ENCODE data around the gene PPM1E.
"Not testable (repeated sequence)": the region's sequence is repeated elsewhere in the genome, so short reads cannot be mapped to it uniquely, and the experiment has no call there.

PPM1E gene

DNA sequence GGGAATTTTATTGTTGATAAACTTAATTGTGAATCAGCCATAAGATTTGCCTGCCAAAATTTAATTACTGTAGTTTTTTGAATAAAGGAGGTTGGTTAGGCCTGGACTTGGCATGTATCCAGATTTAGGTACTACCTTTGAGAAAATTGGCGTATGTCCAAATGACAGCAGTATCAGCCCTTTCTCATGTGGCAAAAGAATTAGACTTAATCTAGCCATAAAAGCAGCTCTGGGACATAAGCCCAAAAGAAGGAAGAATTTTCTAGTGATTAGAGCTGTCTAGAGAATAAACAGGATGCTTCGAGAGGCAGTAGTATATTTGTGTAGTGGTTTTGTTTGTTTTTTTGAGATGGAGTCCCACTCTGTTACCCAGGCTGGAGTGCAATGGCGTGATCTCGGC lies 27.7 kb downstream of the PPM1E start:
- H3K9me3 ChIP-seq (ENCODE audit: control insufficient read depth in 1 of 2, low read length in 2 of 2), result no peaks in the 10 kb centered on the region
- H3K4me1 ChIP-seq (ENCODE audit: control insufficient read depth in 1 of 2, insufficient read depth in 2 of 2, low read length in 2 of 2), result no peaks in the 10 kb centered on the region
- no peak overlapping the region for H3K27ac ChIP-seq (ENCODE audit: low read length)
- H3K4me3 ChIP-seq (ENCODE audit: low read depth in 1 of 2, low read length in 2 of 2), result no peak overlapping the region
- no peaks in the 10 kb centered on the region for H3K36me3 ChIP-seq (ENCODE audit: control insufficient read depth in 1 of 2, insufficient read depth in 2 of 2, low read length in 2 of 2)
- no peaks in the 10 kb centered on the region for H3K27me3 ChIP-seq (ENCODE audit: low read depth, low read length)

DNA sequence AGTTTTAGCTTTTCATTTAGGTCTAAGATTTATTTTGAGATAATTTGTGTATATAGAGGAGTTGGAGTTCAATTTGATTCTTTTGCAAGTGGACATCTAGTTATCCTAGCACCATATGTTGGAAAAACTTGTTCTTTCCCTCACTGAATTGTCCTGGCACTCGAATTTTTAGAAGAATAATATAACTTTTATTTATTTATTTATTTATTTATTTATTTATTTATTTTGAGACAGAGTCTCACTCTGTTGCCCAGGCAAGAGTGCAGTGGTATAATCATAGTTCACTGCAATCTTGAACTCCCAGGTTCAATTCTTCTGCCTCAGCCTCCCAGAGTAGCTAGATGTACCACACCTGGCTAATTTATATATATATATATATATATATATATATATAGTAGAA lies 29.4 kb downstream of the PPM1E start:
- H3K4me1 ChIP-seq (ENCODE audit: control insufficient read depth in 1 of 2, insufficient read depth in 2 of 2, low read length in 2 of 2), result no peaks in the 10 kb centered on the region
- no peaks in the 10 kb centered on the region for H3K27me3 ChIP-seq (ENCODE audit: low read depth, low read length)
- no peak overlapping the region for H3K4me3 ChIP-seq (ENCODE audit: low read depth in 1 of 2, low read length in 2 of 2)
- H3K27ac ChIP-seq (ENCODE audit: low read length), result no peak overlapping the region
- H3K36me3 ChIP-seq (ENCODE audit: control insufficient read depth in 1 of 2, insufficient read depth in 2 of 2, low read length in 2 of 2), result no peaks in the 10 kb centered on the region
- H3K9me3 ChIP-seq (ENCODE audit: control insufficient read depth in 1 of 2, low read length in 2 of 2), result no peaks in the 10 kb centered on the region

DNA sequence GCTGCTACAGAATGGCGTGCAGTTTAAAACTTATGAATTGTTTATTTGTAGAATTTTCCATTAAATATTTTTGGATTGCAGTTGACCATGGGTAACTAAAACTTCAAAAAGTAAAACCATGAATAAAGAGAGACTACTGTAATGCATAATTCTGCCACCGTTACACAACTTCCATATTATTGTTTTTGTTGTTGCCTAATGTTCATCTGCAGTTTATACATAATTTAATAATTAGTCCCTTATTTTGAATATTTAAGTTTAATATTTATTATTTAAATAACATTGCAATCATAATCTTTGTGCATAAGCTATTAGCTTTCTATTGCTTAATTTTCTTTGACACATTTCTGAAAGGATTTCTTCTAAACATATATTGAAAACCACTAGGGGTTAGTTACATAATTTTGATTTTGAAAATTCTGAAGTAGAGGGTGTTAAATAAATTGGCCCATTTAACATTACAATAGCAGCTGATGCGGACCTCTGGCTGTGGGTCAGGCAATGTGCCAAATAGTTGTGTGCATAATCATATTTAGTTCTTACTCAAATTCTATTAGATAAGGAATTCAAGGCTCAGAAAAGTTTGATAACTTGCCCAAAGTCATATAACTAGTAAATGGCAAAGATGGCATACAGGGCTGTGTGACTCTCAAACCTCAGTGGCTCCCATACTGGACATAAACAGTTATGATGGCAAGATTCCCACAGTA lies 31.1 kb downstream of the PPM1E start:
- Histone ChIP-seq H3K4me1 (ENCODE audit: control insufficient read depth in 1 of 2, insufficient read depth in 2 of 2, low read length in 2 of 2) (no peaks in the 10 kb centered on the region), H3K4me3 (ENCODE audit: low read depth in 1 of 2, low read length in 2 of 2) (no peak overlapping the region), H3K9me3 (ENCODE audit: control insufficient read depth in 1 of 2, low read length in 2 of 2) (no peaks in the 10 kb centered on the region), H3K36me3 (ENCODE audit: control insufficient read depth in 1 of 2, insufficient read depth in 2 of 2, low read length in 2 of 2) (no peaks in the 10 kb centered on the region), H3K27ac (ENCODE audit: low read length) (no peak overlapping the region), H3K27me3 (ENCODE audit: low read depth, low read length) (no peaks in the 10 kb centered on the region)

DNA sequence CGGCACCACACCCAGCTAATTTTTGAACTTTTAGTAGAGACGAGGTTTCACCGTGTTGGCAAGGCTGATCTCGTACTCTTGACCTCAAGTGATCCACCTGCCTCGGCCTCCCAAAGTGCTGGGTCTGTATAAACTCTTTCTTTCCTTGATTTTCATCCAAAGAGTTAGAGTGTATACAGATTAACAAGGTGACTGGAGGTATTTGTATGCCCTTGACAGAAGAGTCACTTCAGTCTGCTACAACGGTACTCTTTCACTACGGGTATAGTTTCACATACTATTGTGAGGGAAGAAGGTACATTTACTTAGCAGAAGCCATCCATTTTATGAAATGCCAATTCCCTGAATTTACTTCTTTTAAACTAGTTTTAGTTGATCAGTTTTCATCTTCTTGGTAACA lies 32.5 kb downstream of the PPM1E start:
- no peak overlapping the region for H3K4me3 ChIP-seq (ENCODE audit: low read depth in 1 of 2, low read length in 2 of 2)
- no peaks in the 10 kb centered on the region for H3K36me3 ChIP-seq (ENCODE audit: control insufficient read depth in 1 of 2, insufficient read depth in 2 of 2, low read length in 2 of 2)
- no peaks in the 10 kb centered on the region for H3K27me3 ChIP-seq (ENCODE audit: low read depth, low read length)
- no peaks in the 10 kb centered on the region for H3K4me1 ChIP-seq (ENCODE audit: control insufficient read depth in 1 of 2, insufficient read depth in 2 of 2, low read length in 2 of 2)
- H3K9me3 ChIP-seq (ENCODE audit: control insufficient read depth in 1 of 2, low read length in 2 of 2), result no peaks in the 10 kb centered on the region
- H3K27ac ChIP-seq (ENCODE audit: low read length), result no peak overlapping the region

DNA sequence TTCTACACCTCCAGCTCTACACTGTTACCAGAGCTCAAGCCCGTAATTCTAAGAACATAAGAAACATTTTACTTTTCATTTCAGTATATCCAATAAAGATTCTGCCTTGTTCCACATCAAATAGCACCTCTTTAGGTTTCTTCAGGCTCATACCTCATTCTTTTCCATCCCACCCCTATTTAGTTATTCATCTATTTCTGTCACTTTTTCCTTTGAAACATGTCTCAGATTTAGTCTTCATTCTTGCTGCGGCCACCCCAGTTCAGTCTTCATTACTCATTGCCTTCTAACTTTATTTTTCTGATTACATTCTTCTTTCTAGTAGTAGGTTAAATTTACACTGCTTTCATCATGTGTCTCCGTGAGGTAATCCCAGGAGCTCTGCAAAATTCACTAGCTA lies 33.5 kb downstream of the PPM1E start:
- Histone ChIP-seq H3K9me3 (ENCODE audit: control insufficient read depth in 1 of 2, low read length in 2 of 2) (no peaks in the 10 kb centered on the region), H3K27me3 (ENCODE audit: low read depth, low read length) (no peaks in the 10 kb centered on the region), H3K4me3 (ENCODE audit: low read depth in 1 of 2, low read length in 2 of 2) (no peak overlapping the region), H3K36me3 (ENCODE audit: control insufficient read depth in 1 of 2, insufficient read depth in 2 of 2, low read length in 2 of 2) (no peaks in the 10 kb centered on the region), H3K4me1 (ENCODE audit: control insufficient read depth in 1 of 2, insufficient read depth in 2 of 2, low read length in 2 of 2) (no peaks in the 10 kb centered on the region), H3K27ac (ENCODE audit: low read length) (no peak overlapping the region)

DNA sequence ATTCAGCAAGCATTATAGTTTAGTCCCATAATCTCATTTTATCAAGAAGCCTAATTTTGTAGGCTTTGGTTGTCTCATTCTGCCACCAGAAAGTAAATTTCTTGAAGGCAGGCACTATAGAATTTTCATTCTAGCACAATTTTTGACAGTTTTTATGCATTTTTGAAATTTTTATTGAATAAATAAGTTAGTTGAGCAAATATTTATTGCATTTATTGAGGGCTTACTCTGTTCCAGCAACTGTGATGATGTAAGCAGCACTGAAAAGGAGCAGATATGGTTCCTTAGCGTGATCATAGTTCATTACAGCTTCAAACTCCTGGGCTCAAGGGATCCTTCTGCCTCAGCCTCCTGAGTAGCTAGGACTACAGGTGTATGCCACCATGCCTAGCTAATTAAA lies 34.2 kb downstream of the PPM1E start:
- Histone ChIP-seq H3K27ac (ENCODE audit: low read length) (no peak overlapping the region), H3K36me3 (ENCODE audit: control insufficient read depth in 1 of 2, insufficient read depth in 2 of 2, low read length in 2 of 2) (no peaks in the 10 kb centered on the region), H3K4me1 (ENCODE audit: control insufficient read depth in 1 of 2, insufficient read depth in 2 of 2, low read length in 2 of 2) (no peaks in the 10 kb centered on the region), H3K4me3 (ENCODE audit: low read depth in 1 of 2, low read length in 2 of 2) (no peak overlapping the region), H3K27me3 (ENCODE audit: low read depth, low read length) (no peaks in the 10 kb centered on the region), H3K9me3 (ENCODE audit: control insufficient read depth in 1 of 2, low read length in 2 of 2) (no peaks in the 10 kb centered on the region)

DNA sequence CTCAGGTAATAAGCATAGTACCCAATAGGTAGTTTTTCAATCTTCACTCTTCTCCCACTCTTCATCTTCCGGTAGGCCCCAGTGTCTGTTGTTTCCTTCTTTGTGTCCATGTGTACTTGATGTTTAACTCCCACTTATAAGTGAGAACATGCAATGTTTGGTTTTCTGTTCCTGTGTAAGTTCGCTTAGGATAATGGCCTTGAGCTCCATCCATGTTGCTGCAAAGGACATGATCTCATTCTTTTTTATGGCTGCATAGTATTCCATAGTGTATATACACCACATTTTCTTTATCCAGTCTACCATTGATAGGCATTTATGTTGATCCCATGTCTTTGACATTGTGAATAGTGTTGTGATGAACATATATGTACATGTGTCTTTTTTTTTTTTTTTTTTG lies 38.9 kb downstream of the PPM1E start:
- H3K27me3 ChIP-seq (ENCODE audit: low read depth, low read length); H3K4me3 ChIP-seq (ENCODE audit: low read depth in 1 of 2, low read length in 2 of 2); H3K27ac ChIP-seq (ENCODE audit: low read length); H3K36me3 ChIP-seq (ENCODE audit: control insufficient read depth in 1 of 2, insufficient read depth in 2 of 2, low read length in 2 of 2); H3K9me3 ChIP-seq (ENCODE audit: control insufficient read depth in 1 of 2, low read length in 2 of 2); H3K4me1 ChIP-seq (ENCODE audit: control insufficient read depth in 1 of 2, insufficient read depth in 2 of 2, low read length in 2 of 2): not testable (repeated sequence)

DNA sequence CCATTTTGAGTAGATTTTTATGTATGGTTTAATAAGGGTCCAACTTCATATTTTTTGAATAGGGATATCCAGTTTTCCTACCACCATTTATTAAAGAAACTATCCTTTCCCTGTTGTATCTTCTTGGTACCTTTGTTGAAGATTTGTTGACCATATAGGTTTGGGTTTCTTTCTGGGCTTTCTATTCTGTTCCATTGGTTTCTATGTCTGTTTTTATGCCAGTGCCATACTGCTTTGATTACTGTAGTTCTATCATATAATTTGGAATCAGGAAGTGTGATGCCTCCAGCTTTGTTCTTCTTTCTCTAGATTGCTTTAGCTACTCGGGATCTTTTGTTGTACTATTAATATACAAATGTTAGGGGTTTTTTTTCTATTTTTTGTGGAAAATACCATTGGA lies 46.5 kb downstream of the PPM1E start:
- no peaks in the 10 kb centered on the region for H3K36me3 ChIP-seq (ENCODE audit: control insufficient read depth in 1 of 2, insufficient read depth in 2 of 2, low read length in 2 of 2)
- H3K4me1 ChIP-seq (ENCODE audit: control insufficient read depth in 1 of 2, insufficient read depth in 2 of 2, low read length in 2 of 2), result no peaks in the 10 kb centered on the region
- H3K27ac ChIP-seq (ENCODE audit: low read length), result no peak overlapping the region
- no peaks in the 10 kb centered on the region for H3K27me3 ChIP-seq (ENCODE audit: low read depth, low read length)
- H3K4me3 ChIP-seq (ENCODE audit: low read depth in 1 of 2, low read length in 2 of 2), result no peak overlapping the region
- peaks cover 0 to 3% of the 10 kb centered on the region in 2 donors for H3K9me3 ChIP-seq (ENCODE audit: control insufficient read depth in 1 of 2, low read length in 2 of 2)

DNA sequence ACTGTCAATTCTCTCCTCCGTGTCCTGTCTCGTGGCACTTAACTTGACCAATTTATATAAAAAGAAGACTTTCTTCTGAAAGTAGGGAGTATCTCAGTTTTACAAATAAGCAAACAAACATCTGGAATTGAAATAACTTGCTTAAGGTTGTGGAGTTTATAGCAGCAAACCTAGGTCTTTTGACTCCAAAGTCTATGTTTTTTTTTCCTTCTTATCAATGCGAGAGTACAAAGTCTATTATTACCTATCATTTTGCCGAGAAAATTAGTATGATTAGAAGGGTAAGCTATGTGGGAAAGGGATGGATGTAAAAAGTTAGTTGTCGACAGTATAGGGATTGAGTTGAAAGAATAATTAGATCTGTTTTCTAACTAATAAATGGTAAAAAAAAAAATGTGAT lies 50.4 kb downstream of the PPM1E start:
- no peak overlapping the region for H3K4me3 ChIP-seq (ENCODE audit: low read depth in 1 of 2, low read length in 2 of 2)
- H3K27ac ChIP-seq (ENCODE audit: low read length), result no peak overlapping the region
- H3K9me3 ChIP-seq (ENCODE audit: control insufficient read depth in 1 of 2, low read length in 2 of 2), result peaks cover 0 to 3% of the 10 kb centered on the region in 2 donors
- no peaks in the 10 kb centered on the region for H3K36me3 ChIP-seq (ENCODE audit: control insufficient read depth in 1 of 2, insufficient read depth in 2 of 2, low read length in 2 of 2)
- no peaks in the 10 kb centered on the region for H3K4me1 ChIP-seq (ENCODE audit: control insufficient read depth in 1 of 2, insufficient read depth in 2 of 2, low read length in 2 of 2)
- H3K27me3 ChIP-seq (ENCODE audit: low read depth, low read length), result no peaks in the 10 kb centered on the region

DNA sequence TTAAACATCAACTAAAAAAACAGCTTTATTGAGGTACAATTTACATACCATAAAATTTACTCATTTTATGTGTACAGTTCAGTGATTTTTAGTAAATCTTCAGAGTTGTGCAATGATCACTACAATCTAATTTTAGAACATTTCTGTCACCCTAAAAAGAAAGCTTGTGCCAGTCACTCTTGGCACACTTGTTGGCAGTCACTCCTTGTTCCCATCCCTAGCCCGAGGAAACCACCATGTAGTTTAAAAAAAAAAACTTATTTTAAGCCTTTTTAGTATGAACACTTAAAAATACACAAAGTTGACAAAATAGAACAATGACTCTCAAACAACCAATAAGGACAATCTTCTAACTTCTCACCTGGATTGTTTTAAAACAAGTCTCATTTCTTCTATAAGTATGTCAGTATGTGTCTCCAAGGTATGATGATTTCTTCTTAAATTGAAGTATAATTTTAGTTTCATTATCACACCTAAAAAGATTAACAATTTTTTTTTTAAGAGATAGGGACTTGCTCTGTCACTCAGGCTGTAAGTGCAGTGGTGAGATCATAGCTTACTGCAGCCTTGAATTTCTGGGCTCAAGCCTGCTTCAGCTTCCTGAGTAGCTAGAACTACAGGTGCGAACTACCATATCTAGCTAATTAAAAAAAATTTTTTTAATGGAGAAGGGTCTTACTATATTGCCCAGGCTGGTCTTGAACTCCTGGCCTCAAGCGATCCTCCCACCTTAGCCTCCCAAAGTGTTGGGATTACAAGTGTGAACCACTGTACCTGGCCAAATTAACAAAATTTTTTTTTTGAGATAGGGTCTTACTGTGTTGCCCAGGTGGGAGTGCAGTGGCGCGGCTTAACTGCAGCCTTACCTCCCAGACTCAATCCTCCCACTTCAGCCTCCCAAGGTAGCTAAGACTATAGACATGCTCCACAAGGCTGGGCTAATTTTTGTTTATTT lies 53.2 kb downstream of the PPM1E start:
- Histone ChIP-seq H3K36me3 (ENCODE audit: control insufficient read depth in 1 of 2, insufficient read depth in 2 of 2, low read length in 2 of 2) (no peaks in the 10 kb centered on the region), H3K9me3 (ENCODE audit: control insufficient read depth in 1 of 2, low read length in 2 of 2) (no peaks in the 10 kb centered on the region), H3K27me3 (ENCODE audit: low read depth, low read length) (no peaks in the 10 kb centered on the region), H3K27ac (ENCODE audit: low read length) (no peak overlapping the region), H3K4me1 (ENCODE audit: control insufficient read depth in 1 of 2, insufficient read depth in 2 of 2, low read length in 2 of 2) (no peaks in the 10 kb centered on the region), H3K4me3 (ENCODE audit: low read depth in 1 of 2, low read length in 2 of 2) (no peak overlapping the region)

DNA sequence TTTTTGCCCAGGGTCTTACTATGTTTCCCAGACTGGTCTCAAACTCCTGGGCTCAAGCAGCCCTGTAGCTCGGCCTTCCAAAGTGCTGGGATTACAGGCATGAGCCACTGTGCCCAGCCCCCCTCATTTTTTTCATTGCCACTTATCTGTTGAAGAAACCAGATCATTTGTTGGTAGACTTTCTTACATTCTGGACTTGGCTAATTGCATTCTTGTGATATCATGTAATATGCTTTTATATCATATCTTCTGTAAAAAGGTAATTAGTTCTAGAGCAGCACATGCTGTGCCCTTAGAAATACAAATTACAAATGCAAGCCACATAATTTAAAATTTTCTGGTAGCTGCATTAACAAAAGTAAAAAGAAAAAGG lies 53.9 kb downstream of the PPM1E start:
- Histone ChIP-seq H3K36me3 (ENCODE audit: control insufficient read depth in 1 of 2, insufficient read depth in 2 of 2, low read length in 2 of 2) (no peaks in the 10 kb centered on the region), H3K27ac (ENCODE audit: low read length) (no peak overlapping the region), H3K27me3 (ENCODE audit: low read depth, low read length) (no peaks in the 10 kb centered on the region), H3K9me3 (ENCODE audit: control insufficient read depth in 1 of 2, low read length in 2 of 2) (no peaks in the 10 kb centered on the region), H3K4me1 (ENCODE audit: control insufficient read depth in 1 of 2, insufficient read depth in 2 of 2, low read length in 2 of 2) (no peaks in the 10 kb centered on the region), H3K4me3 (ENCODE audit: low read depth in 1 of 2, low read length in 2 of 2) (no peak overlapping the region)
